Bronchial epithelial cell (primary cell): Measurements from ENCODE around the gene TAMM41. TPM values are rescaled to one million over a fixed set of nuclear protein-coding genes. Genes with fewer than 3 reads are reported as not detected.
A peak's percentile ranks its signal among the peaks of the same experiment; 100 is the strongest.

Source experiments
- DNase-seq: peaks from one replicate; pipeline ENCODE4 v3.0.0-alpha.2; 2010; ENCODE audit warnings: low read depth
- FAIRE-seq: peaks from 2 replicates; lab custom pipeline; 2011; peaks lifted over from hg19 to GRCh38; lab: Jason Lieb, UNC
- H3K27me3 ChIP-seq: 2 replicates; pipeline ENCODE4 v1.5.1; 2011; ENCODE audit warnings: low read length; ENCODE audit not compliant: control insufficient read depth, insufficient read depth
- H3K36me3 ChIP-seq: 2 replicates; pipeline ENCODE4 v1.5.1; 2011; ENCODE audit warnings: low read length; ENCODE audit not compliant: control insufficient read depth, insufficient read depth
- H3K4me3 ChIP-seq: 2 replicates; pipeline ENCODE4 v1.5.1; 2011; ENCODE audit warnings: mild to moderate bottlenecking, low read depth, low read length, control low read depth
- CTCF ChIP-seq: IDR thresholded peaks from 2 replicates; pipeline ENCODE4 v1.5.1; 2011; ENCODE audit warnings: mild to moderate bottlenecking, moderate library complexity, low read length, control low read depth, inconsistent platforms; ENCODE audit not compliant: insufficient read depth, severe bottlenecking
- total RNA-seq: library from RNA; depleted of rRNA; stranded (reverse); fragments of >200 nt; gene quantifications from 2 replicates; pipeline ENCODE4 v1.2.1, GENCODE V29; 2014

Gene TAMM41
- total RNA-seq, 1 donor from 2014 or later, result 3.9 TPM

GRCh38 chr3:11807686-11808085, 39.0 kb downstream of the TAMM41 start:
- no peaks in the 10 kb centered on the region for H3K27me3 ChIP-seq
- FAIRE-seq, result no peak
- H3K36me3 ChIP-seq, result peaks cover 4% of the 10 kb centered on the region
- DNase-seq, result no peak
- no peak overlapping the region for H3K4me3 ChIP-seq
- no peak for TF ChIP-seq CTCF

GRCh38 chr3:11805716-11806115, 41.0 kb downstream of the TAMM41 start:
- Histone ChIP-seq H3K27me3 (no peaks in the 10 kb centered on the region), H3K4me3 (no peak overlapping the region), H3K36me3 (peaks cover 4% of the 10 kb centered on the region)
- no peak for TF ChIP-seq CTCF
- DNase-seq (no peak), FAIRE-seq (no peak)

- H3K36me3 ChIP-seq, result peaks cover 4% of the 10 kb centered on the region
- DNase-seq (peak; percentile 59), FAIRE-seq (no peak)
- H3K4me3 ChIP-seq, result no peak overlapping the region
- no peaks in the 10 kb centered on the region for H3K27me3 ChIP-seq
- TF ChIP-seq CTCF, result peak; percentile 78
Measured at GRCh38 chr3:11803977-11804892, 42.5 kb downstream of the TAMM41 start.

- no peak for TF ChIP-seq CTCF
- H3K36me3 ChIP-seq, result peaks cover 3% of the 10 kb centered on the region
- H3K4me3 ChIP-seq, result no peak overlapping the region
- no peak for DNase-seq
- no peak for FAIRE-seq
- no peaks in the 10 kb centered on the region for H3K27me3 ChIP-seq
Measured at GRCh38 chr3:11799791-11800190, 46.9 kb downstream of the TAMM41 start.

GRCh38 chr3:11794927-11795326, 51.8 kb downstream of the TAMM41 start:
- TF ChIP-seq CTCF, result no peak
- DNase-seq (peak; percentile 78), FAIRE-seq (no peak)
- no peaks in the 10 kb centered on the region for H3K27me3 ChIP-seq
- peaks cover 6% of the 10 kb centered on the region for H3K36me3 ChIP-seq
- H3K4me3 ChIP-seq, result no peak overlapping the region
